ENCODE measurements around the gene SERTAD1.
"Not testable (repeated sequence)": the region's sequence is repeated elsewhere in the genome, so short reads cannot be mapped to it uniquely, and the experiment has no call there.

The SERTAD1 gene

DNA sequence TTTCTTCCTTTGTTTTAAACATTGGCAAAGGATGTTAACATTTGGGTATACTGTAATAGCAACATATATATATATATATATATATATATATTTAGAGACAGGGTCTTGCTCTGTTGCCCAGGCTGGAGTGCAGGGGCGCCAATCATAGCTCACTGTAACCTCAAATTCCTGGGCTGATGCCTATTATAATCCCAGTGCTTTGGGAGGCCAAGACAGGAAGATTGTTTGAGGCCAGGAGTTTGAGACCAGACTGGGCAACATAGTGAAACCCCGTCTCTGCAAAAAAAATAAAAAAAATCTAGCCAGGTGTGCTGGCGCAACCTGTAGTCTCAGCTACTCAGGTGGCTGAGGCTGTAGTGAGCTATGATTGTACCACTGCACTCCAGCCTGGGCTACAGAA, 34.4 kb upstream of the SERTAD1 start:
- TF ChIP-seq, protein P1, sequence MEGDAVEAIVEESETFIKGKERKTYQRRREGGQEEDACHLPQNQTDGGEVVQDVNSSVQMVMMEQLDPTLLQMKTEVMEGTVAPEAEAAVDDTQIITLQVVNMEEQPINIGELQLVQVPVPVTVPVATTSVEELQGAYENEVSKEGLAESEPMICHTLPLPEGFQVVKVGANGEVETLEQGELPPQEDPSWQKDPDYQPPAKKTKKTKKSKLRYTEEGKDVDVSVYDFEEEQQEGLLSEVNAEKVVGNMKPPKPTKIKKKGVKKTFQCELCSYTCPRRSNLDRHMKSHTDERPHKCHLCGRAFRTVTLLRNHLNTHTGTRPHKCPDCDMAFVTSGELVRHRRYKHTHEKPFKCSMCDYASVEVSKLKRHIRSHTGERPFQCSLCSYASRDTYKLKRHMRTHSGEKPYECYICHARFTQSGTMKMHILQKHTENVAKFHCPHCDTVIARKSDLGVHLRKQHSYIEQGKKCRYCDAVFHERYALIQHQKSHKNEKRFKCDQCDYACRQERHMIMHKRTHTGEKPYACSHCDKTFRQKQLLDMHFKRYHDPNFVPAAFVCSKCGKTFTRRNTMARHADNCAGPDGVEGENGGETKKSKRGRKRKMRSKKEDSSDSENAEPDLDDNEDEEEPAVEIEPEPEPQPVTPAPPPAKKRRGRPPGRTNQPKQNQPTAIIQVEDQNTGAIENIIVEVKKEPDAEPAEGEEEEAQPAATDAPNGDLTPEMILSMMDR (conservative IDR thresholded peaks at IDR 0.05; ENCODE audit: low read depth, low read length): no peak
- H3K36me3 ChIP-seq (ENCODE audit: insufficient read depth): no peaks in the 10 kb centered on the region
- no peak overlapping the region for H2AFZ ChIP-seq (ENCODE audit: low read depth)
- H4K20me1 ChIP-seq (ENCODE audit: insufficient read depth): no peaks in the 10 kb centered on the region
- H3K4me1 ChIP-seq (ENCODE audit: low read depth, poor library complexity, severe bottlenecking): peaks cover 20% of the 10 kb centered on the region
- H3K27me3 ChIP-seq (ENCODE audit: insufficient read depth, low read depth): no peaks in the 10 kb centered on the region
- no peak overlapping the region for H3K27ac ChIP-seq
- no peak overlapping the region for H3K9ac ChIP-seq
- H3K4me3 ChIP-seq (IDR thresholded peaks at IDR 0.05; ENCODE audit: insufficient read depth, low read depth, low read length): no peak overlapping the region
- no peaks in the 10 kb centered on the region for H3K79me2 ChIP-seq (ENCODE audit: insufficient read depth, low read depth)
- no peak overlapping the region for H3K4me2 ChIP-seq

DNA sequence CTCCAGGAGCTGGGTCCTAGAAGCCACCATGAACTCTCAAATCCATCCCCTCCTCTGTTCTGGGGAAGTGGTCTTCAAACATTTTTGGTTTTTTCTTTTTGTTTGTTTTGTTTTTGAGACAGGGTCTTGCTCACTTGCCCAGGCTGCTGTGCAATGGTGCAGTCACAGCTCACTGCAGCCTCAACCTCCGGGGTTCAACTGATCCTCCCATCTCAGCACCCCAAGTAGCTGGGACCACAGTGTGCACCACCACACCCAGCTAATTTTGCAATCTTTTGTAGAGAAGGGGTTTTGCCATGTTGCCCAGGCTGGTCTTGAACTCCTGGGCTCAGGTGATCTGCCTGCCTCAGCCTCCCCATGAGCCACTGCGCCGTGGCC, 32.8 kb upstream of the SERTAD1 start:
- Histone ChIP-seq H3K27me3 (ENCODE audit: insufficient read depth, low read depth) (no peaks in the 10 kb centered on the region), H3K4me2 (no peak overlapping the region), H3K27ac (no peak overlapping the region), H3K4me3 (IDR thresholded peaks at IDR 0.05; ENCODE audit: insufficient read depth, low read depth, low read length) (no peak overlapping the region), H4K20me1 (ENCODE audit: insufficient read depth) (no peaks in the 10 kb centered on the region), H3K4me1 (ENCODE audit: low read depth, poor library complexity, severe bottlenecking) (peaks cover 4% of the 10 kb centered on the region), H3K9ac (no peak overlapping the region), H3K79me2 (ENCODE audit: insufficient read depth, low read depth) (no peaks in the 10 kb centered on the region), H3K36me3 (ENCODE audit: insufficient read depth) (no peaks in the 10 kb centered on the region), H2AFZ (ENCODE audit: low read depth) (no peak overlapping the region)
- TF ChIP-seq, protein P1 (conservative IDR thresholded peaks at IDR 0.05; ENCODE audit: low read depth, low read length): no peak

DNA sequence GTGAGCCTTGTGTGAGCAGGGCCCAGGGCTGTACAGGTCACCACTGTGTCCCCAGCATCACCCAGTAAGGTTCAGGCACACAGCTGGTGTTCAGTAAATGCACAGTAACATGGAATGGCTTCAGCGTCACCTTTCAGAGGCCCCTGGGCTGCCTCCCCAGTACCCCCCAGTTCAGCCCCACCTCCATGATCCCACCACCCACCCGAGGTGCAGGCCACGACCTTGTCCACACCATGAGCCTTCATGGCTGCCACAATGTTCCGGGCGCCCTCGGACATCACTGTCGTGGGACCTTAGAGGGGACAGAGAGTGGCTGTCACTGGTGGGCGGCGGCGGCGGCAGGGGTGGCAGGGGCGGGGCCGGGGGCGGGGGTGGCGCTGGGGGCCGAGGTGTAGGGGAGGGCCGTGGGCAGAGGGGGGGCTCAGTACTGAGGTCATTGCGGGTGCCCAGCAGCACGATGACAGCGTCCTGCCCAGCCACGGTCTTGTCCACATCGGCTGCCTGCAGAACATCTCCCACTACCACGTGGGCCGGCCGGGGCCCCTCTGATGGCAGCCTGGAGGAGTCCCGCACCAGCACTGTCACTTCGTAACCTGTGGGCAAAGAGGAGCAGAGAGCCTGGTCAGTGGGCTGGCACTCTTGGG, 32.3 kb upstream of the SERTAD1 start:
- H3K27me3 ChIP-seq (ENCODE audit: insufficient read depth, low read depth): no peaks in the 10 kb centered on the region
- TF ChIP-seq, protein P1 (conservative IDR thresholded peaks at IDR 0.05; ENCODE audit: low read depth, low read length): no peak
- no peaks in the 10 kb centered on the region for H3K79me2 ChIP-seq (ENCODE audit: insufficient read depth, low read depth)
- H4K20me1 ChIP-seq (ENCODE audit: insufficient read depth): no peaks in the 10 kb centered on the region
- H3K4me2 ChIP-seq: no peak overlapping the region
- H3K27ac ChIP-seq: no peak overlapping the region
- no peak overlapping the region for H3K4me3 ChIP-seq (IDR thresholded peaks at IDR 0.05; ENCODE audit: insufficient read depth, low read depth, low read length)
- no peak overlapping the region for H2AFZ ChIP-seq (ENCODE audit: low read depth)
- no peaks in the 10 kb centered on the region for H3K36me3 ChIP-seq (ENCODE audit: insufficient read depth)
- H3K9ac ChIP-seq: no peak overlapping the region
- H3K4me1 ChIP-seq (ENCODE audit: low read depth, poor library complexity, severe bottlenecking): peaks cover 3% of the 10 kb centered on the region

DNA sequence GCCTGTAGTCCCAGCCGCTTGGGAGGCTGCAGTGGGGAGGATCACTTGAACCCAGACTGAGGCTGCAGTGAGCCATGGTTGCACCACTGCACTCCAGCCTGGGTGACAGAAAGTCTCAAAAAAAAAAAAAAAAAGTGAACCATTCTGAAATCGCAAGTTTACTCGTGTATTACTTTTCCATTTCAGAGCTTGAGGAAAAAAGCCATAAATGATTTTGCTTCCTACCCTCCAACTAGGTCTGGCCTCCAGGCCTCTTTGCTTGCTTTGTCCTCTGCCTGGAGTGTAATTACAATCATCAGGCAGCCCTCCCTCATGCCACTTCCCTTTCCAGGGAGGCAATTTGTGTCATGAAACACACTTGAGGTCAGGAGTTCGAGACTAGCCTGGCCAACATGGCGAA, 31.3 kb upstream of the SERTAD1 start:
- Histone ChIP-seq H3K9ac (no peak overlapping the region), H3K27me3 (ENCODE audit: insufficient read depth, low read depth) (no peaks in the 10 kb centered on the region), H3K27ac (no peak overlapping the region), H4K20me1 (ENCODE audit: insufficient read depth) (no peaks in the 10 kb centered on the region), H3K36me3 (ENCODE audit: insufficient read depth) (no peaks in the 10 kb centered on the region), H3K79me2 (ENCODE audit: insufficient read depth, low read depth) (no peaks in the 10 kb centered on the region), H3K4me1 (ENCODE audit: low read depth, poor library complexity, severe bottlenecking) (peaks cover 3% of the 10 kb centered on the region), H3K4me2 (no peak overlapping the region), H3K4me3 (IDR thresholded peaks at IDR 0.05; ENCODE audit: insufficient read depth, low read depth, low read length) (no peak overlapping the region), H2AFZ (ENCODE audit: low read depth) (no peak overlapping the region)
- TF ChIP-seq, protein P1 (conservative IDR thresholded peaks at IDR 0.05; ENCODE audit: low read depth, low read length): no peak

DNA sequence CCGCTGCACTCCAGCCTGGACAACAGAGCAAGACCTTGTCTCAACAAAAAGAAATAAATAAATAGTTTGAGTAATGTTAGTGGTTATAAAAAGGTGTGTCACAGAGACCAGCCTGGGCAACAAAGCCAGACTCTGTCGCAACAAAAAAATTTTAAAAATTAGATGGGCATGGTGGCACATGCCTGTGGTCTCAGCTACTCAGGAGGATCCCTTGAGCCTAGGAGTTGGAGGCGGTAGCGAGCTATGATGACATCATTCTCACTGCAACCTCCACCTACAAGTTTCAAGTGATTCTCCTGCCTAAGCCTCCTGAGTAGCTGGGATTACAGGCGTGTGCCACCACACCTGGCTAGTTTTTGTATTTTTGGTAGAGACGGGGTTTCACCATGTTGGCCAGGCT, 28.2 kb upstream of the SERTAD1 start:
- H3K27me3 ChIP-seq (ENCODE audit: insufficient read depth, low read depth); H3K79me2 ChIP-seq (ENCODE audit: insufficient read depth, low read depth); H3K4me3 ChIP-seq (IDR thresholded peaks at IDR 0.05; ENCODE audit: insufficient read depth, low read depth, low read length); H3K27ac ChIP-seq; H3K4me2 ChIP-seq; H3K36me3 ChIP-seq (ENCODE audit: insufficient read depth); H2AFZ ChIP-seq (ENCODE audit: low read depth); H4K20me1 ChIP-seq (ENCODE audit: insufficient read depth); H3K9ac ChIP-seq; H3K4me1 ChIP-seq (ENCODE audit: low read depth, poor library complexity, severe bottlenecking): not testable (repeated sequence)
